GM19351 (cell line): ENCODE data around the gene LRRC52.
"Not testable (repeated sequence)": the region's sequence is repeated elsewhere in the genome, so short reads cannot be mapped to it uniquely, and the experiment has no call there.

Source experiments
- ATAC-seq: cut with Tn5 transposase; IDR thresholded peaks from one replicate; pipeline ENCODE4 v1.9.1; 2021; ENCODE audit warnings: mild to moderate bottlenecking, moderate library complexity; ENCODE audit not compliant: unreplicated experiment

The LRRC52 gene

DNA sequence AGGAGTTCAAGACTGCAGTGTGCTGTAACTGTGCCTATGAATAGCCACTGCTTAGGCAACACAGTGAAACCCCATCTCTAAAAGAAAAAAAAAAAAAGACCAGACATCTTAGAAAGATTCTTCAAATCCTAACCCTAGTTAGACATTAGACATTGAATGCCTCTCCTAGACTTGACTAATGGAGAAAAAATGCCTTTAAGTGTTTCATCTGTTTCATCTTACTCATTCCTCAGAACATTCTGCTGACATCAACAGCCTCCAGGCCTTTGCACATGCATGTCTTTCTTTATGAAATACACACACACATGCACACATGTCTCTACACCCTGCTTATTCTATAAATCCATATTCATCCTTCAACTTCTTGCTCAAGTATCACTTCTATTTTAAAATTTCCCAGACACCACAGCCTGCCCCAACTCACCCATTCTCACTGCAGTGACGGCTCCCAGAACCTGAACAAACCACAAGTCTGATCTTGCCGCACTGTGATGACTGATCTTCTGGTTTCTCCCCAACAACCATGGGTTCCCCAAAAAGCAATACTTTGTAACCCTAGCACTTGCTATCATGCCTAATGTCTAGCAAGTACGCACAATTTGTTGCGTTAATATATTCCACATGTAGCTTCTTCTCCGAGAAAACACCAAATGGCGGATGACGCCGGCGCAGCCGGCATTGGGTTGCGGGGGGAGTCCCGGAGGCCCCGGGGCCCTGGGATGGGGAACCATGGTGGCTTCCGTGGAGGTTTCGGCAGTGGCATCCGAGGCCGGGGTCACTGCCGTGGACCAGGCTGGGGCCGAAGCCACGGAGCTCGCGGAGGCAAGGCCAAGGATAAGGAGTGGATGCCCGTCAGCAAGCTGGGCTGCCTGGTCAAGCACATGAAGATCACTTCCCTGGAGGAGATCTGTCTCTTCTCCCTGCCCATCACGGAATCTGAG lies 37.4 kb downstream of the LRRC52 start:
- no peak for ATAC-seq

DNA sequence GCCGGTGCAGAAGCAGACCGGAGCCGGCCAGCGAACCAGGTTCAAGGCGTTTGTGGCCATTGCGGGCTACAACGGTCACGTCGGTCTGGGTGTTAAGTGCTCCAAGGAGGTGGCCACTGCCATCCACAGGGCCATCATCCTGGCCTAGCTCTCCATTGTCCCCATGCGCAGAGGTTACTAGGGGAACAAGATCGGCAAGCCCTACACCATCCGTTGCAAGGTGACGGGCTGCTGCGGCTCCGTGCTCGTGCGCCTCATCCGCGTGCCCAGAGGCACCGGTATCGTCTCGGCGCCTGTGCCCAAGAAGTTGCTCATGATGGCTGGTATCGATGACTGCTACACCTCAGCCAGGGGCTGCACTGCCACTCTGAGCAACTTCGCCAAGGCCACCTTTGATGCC lies 38.1 kb downstream of the LRRC52 start:
- no peak for ATAC-seq

DNA sequence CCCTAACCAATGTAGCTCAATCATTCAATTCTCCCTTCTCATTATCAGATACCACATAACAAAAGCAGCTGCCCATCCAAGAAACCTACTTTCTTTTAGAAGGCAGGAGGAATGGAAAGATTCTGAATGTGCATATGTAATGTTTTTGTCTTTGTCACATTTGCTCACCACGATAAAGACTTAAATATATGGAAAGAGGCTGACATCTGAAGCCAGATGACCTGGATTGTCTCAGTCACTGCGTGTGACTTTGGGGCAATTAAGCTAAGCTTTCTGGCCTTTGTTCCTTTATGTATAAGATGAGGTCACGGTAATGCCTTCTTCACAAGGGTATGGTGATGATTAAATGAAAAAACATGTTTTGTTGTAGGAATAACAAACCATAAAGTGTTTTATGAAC lies 42.6 kb downstream of the LRRC52 start:
- no peak for ATAC-seq

DNA sequence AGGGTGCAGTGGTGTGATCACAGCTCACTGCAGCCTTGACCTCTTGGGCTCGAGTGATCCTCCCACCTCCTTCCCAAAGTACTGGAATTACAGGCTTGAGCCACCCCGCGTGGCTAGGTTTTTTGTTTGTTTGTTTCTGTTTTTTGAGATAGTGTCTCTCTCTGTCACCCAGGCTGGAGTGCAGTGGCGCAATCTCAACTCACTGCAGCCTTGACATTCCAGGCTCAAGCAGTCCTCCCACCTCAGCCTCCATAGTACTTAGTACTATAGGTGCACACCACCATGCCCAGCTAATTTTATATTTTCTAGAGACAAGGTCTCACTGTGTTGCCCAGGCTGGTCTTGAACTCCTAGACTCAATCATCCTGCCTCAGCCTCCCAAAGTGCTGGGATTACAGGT lies 47.6 kb downstream of the LRRC52 start:
- ATAC-seq = not testable (repeated sequence)

DNA sequence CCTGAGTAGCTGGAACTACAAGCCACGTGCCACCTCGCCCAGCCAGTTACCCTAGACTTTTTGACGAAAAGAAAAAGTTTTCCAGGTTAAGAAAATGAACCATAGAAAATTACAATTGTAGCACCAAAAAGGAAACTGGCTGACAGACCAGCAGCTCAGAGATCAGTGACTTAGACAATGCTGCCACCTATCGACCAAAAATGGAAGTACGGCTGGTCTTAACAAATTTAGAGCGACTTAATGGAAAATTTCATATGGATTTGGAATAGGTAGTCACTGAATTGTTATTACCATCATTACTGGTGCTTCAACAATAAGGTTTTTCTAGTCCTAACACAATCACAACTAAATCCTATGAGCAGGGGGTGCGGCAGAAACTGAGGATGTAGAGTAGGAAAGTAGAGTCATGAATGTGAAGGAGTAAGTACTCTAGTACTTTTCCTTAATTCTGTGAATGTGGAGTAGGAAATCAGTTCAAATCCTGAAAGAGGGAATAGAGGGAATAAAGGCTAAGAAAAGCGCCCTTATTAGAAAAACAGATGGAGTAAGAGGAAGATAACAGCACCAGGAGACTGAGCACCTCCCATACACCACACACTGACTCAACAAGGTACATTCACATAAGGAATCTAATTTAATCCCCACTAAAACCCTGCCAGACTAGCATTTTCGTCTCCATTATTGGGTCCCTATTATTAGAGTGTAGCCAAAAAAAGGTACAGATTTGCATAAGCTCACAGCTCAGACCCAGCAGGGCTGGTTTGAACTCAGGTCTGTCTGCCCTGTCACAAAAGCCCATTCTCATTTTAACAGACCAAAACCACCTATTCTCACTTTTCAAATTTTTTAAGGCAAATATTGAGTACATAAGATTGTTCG lies 49.4 kb downstream of the LRRC52 start:
- no peak for ATAC-seq

DNA sequence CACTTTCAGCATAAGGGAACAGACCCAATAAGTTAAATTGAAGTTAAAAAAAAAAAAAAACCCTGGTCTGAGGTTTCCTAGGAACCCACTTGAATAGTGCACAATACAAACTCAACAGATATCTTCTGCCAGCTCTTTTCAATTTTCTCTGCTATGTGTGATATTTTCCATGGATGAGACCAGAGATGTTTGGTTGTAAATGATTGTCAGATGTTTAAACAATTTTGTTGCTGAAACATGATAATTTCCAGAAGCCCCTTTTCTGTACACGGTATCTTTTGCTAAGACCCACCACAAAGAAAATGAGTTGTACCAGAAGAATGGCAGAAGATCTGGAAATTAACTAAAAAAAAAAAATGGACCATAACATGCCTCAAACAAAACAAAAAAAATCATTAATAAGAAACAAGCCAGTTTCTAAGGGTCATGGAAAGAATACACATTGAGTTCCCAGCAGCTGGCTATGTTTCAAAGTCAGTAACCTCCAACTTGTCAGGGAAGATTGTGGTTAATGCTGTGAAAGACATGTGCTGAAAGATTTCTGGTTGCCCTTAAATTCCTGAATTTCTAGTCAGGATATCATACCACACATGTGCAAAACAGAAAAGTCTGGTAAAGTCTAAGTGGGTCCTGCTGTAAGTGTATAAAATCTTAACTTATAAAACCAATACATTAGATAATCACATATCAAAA lies 51.6 kb downstream of the LRRC52 start:
- no peak for ATAC-seq

DNA sequence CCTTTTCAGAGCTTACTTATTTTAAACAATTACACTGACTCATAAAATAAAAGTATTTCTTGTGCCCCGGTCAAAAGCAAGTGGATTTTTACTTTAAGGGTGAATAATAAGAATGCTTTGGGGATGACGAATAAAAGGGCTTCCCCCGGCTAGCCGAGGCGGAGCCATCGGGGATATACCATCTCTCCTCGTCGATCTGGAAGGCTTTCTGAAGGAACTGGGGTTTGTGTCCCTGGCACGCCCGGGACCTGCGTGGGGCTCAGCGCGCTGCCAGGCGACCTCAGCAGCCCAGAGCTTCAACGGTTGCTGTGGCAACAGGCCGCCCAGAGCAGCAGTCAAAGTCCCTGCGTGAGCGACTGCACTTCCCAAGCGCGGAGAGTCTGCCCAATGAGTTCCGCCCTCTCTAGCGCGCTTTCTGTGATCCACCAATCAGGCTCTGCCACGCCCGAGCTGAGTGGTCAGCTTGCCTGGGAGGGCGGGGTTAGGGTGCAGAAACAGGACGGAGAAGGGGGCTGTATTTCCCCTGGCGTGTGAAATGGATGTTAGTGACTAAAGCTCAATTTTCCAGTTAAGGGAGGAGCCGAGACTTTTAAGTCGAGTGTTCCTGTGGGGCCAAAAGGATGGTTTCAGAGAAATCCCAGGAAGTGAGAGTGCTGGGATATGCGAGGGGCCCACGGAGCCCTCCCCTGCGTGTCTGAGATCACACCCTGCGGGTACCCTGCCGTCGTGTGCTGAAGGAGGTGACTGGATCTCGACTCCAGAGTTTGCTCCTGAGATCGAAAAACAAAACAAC lies 54.3 kb downstream of the LRRC52 start:
- ATAC-seq = peak; percentile 95

DNA sequence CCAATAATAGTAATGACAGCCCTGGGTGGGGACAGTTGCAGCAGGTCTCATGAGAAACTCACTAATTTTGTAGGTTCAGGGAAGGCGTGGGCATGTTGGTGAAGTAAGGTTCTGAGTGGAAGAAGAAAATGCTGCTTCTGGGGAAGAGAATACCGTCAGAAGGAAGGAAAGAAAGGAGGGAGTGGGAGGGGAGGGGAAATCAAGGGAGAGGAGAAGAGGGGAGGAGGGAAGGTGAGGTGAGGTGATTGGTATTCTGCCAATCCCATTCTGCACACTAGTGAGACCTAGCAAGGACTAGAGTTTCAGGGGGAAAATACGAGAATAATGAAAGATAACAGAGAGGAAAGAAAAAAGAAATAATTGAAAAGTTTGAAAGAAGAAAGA lies 54.9 kb downstream of the LRRC52 start:
- ATAC-seq = no peak

DNA sequence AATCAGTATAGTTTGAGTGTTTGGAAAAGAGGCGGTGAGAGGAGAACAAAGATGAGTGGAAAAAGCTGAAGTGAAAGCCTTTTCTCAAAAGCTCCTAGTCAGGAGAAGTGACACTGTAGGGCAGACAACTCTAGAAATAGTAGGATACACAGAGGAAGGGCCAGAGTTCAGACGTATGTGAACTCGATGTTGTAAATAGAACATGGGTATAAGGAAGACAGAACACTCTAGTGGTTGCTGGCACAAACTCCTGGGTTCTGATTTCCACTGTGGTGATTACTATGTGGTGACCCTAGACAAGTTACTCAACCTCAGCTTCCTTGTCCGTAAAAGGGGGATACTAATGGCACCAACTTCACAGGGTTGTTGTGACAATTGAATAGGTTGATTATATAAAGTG lies 57.0 kb downstream of the LRRC52 start:
- no peak for ATAC-seq

DNA sequence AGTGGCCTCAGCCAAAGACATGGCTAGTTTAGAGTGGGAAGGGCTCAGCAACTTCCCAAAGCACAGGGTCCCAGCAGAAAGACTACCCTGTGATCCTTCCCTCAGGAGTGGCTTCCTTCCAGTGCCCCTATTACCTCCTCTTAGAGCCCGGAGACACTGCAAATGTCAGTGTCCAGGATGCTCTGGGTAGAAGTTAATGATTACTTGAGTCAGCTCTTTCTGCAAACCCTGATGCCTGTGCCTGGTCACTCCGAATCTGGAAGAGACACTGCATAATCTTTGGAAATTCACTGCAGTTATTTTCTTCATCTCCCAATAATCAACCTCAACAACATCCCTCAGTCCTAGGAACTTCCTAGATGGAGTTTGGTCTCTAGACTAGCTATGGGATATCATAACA lies 60.0 kb downstream of the LRRC52 start:
- ATAC-seq = no peak

DNA sequence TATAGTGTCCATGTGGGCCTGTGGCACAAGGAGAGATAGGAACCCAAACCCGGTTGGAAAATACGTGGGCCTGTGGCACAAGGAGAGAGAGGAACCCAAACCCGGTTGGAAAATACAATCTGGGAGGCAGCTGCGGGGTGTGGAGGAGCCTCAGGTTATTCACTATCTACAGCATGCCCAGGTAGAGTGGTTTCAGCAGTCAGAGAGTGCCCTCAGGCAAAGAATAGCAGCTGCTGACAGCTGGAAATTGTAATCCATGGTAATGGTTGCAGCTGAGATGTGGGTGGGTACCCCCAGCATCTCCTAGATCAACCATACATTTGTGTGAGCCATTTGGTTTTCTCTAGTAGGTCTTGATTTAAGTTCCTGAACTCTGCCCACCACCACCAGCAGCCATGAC lies 61.4 kb downstream of the LRRC52 start:
- no peak for ATAC-seq

DNA sequence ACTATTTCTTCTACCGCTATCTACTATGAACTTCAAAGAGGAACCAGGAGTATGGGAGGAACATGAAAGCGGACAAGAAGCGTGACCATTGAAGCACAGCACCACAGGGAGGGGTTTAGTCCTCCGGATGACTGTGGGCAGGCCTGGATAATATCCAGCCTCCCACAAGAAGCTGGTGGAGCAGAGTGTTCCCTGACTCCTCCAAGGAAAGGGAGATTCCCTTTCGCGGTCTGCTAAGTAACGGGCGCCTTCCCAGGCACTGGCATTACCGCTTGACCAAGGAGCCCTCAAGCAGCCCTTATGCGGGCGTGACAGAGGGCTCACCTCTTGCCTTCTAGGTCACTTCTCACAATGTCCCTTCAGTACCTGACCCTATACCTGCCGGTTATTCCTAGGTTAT lies 62.9 kb downstream of the LRRC52 start:
- not testable (repeated sequence) for ATAC-seq

DNA sequence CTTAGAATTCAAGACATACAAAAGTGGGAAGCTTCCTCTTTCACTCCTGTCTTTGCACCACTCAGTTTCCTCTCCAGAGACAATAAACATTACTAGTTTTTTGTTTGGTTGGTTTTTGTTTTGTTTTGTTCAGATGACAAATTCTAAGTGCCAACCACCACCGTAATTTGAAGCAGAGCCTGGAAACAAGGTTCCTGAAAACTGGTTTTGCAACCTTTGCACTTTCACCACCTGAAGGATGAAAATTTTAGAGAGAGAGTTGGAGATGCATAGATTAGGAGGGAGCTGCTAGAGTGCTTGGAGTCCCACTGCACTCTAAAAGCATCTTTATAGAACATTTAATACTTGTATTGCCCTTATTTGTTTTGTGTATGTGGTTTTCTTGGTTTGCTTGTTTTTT lies 67.1 kb downstream of the LRRC52 start:
- no peak for ATAC-seq

DNA sequence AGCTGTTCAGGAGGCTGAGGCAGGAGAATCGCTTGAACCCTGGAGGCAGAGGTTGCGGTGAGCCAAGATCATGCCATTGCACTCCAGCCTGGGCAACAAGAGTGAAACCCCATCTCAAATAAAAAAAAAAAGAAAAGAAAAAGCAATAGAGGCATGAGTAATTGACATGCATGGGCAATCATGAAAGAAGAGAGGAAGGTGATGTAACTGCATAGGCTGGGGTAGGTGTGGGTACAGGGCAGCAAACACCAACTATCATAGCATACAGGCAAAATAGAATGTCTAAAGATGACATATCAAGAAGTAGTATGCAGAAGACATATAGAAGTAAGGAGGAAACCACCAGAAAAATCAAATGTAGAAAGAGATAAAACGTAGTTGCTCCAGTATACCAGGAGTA lies 68.3 kb downstream of the LRRC52 start:
- no peak for ATAC-seq
